ENCODE data around the gene DYNLT2B.
"Not testable (repeated sequence)": the region's sequence is repeated elsewhere in the genome, so short reads cannot be mapped to it uniquely, and the experiment has no call there.

The DYNLT2B gene

GRCh38 chr3:196317687-196318467 lies at the start of gene DYNLT2B:
Gene DYNLT2B, minus strand, starts transcription at chr3:196318240. Its CDS starts 88 bp downstream, at chr3:196318152.
- peak; percentile 96 for DNase-seq

GRCh38 chr3:196365736-196366135 lies 47.7 kb upstream of the DYNLT2B start:
- DNase-seq: no peak

- no peak for DNase-seq
Observed at GRCh38 chr3:196360586-196360985, 42.5 kb upstream of the DYNLT2B start.

- not testable (repeated sequence) for DNase-seq
Observed at GRCh38 chr3:196358540-196358939, 40.5 kb upstream of the DYNLT2B start.

GRCh38 chr3:196357905-196358304 lies 39.9 kb upstream of the DYNLT2B start:
- no peak for DNase-seq

GRCh38 chr3:196356556-196356955 lies 38.5 kb upstream of the DYNLT2B start:
- no peak for DNase-seq

- DNase-seq: no peak
Observed at GRCh38 chr3:196355668-196356067, 37.6 kb upstream of the DYNLT2B start.

- DNase-seq: no peak
Observed at GRCh38 chr3:196354132-196354531, 36.1 kb upstream of the DYNLT2B start.

- DNase-seq: no peak
Observed at GRCh38 chr3:196351541-196351940, 33.5 kb upstream of the DYNLT2B start.

- no peak for DNase-seq
Observed at GRCh38 chr3:196350067-196350466, 32.0 kb upstream of the DYNLT2B start.

- DNase-seq: no peak
Observed at GRCh38 chr3:196348698-196349097, 30.7 kb upstream of the DYNLT2B start.

- peak; percentile 37 for DNase-seq
Observed at GRCh38 chr3:196344663-196345062, 26.6 kb upstream of the DYNLT2B start.

GRCh38 chr3:196343917-196344316 lies 25.9 kb upstream of the DYNLT2B start:
- DNase-seq: not testable (repeated sequence)

GRCh38 chr3:196341137-196341536 lies 23.1 kb upstream of the DYNLT2B start:
- no peak for DNase-seq

GRCh38 chr3:196340466-196340865 lies 22.4 kb upstream of the DYNLT2B start:
- no peak for DNase-seq

GRCh38 chr3:196339493-196340254 lies 21.6 kb upstream of the DYNLT2B start:
- no peak for DNase-seq

- no peak for DNase-seq
Observed at GRCh38 chr3:196339044-196339443, 21.0 kb upstream of the DYNLT2B start.

GRCh38 chr3:196336319-196337145 lies 18.5 kb upstream of the DYNLT2B start:
- DNase-seq: no peak

GRCh38 chr3:196335503-196335948 lies 17.5 kb upstream of the DYNLT2B start:
- no peak for DNase-seq

- DNase-seq: no peak
Observed at GRCh38 chr3:196334982-196335381, 16.9 kb upstream of the DYNLT2B start.

- DNase-seq: no peak
Observed at GRCh38 chr3:196332168-196332567, 14.1 kb upstream of the DYNLT2B start.

GRCh38 chr3:196327405-196327804 lies 9.4 kb upstream of the DYNLT2B start:
- no peak for DNase-seq

GRCh38 chr3:196326936-196327335 lies 8.9 kb upstream of the DYNLT2B start:
- DNase-seq: no peak
